ENCODE measurements around the gene PROM2.

GRCh38 chr2:95333056-95333455, 58.8 kb downstream of the PROM2 start:
- TF ChIP-seq CTCF (conservative IDR thresholded peaks at IDR 0.05) (no peak), ZFX (IDR thresholded peaks at IDR 0.05) (no peak)
